Measurements from ENCODE around the gene HAGH. TPM values are rescaled to one million over a fixed set of nuclear protein-coding genes. Genes with fewer than 3 reads are reported as not detected.

HAGH gene
- total RNA-seq, 2 donors from 2014 or later, result 39.5 to 47.5 TPM

- H3K4me3 Mint-ChIP-seq, result peak overlapping the region; percentile 96
- no peak for DNase-seq (ENCODE audit: low spot score)
- ATAC-seq, result no peak
- peaks cover 8 to 12% of the 10 kb centered on the region in 2 donors for H3K4me1 Mint-ChIP-seq (ENCODE audit: low read depth in 2 of 2)
- H3K27ac Mint-ChIP-seq, result peak overlapping the region in 1 of 2 donors; percentile 43
- no peaks in the 10 kb centered on the region for H3K27me3 Mint-ChIP-seq
- H3K36me3 Mint-ChIP-seq, result peaks cover 6% of the 10 kb centered on the region
- no peaks in the 10 kb centered on the region for H3K9me3 Mint-ChIP-seq
Measured at GRCh38 chr16:1773703-1774447, 52.8 kb downstream of the HAGH start.

DNA sequence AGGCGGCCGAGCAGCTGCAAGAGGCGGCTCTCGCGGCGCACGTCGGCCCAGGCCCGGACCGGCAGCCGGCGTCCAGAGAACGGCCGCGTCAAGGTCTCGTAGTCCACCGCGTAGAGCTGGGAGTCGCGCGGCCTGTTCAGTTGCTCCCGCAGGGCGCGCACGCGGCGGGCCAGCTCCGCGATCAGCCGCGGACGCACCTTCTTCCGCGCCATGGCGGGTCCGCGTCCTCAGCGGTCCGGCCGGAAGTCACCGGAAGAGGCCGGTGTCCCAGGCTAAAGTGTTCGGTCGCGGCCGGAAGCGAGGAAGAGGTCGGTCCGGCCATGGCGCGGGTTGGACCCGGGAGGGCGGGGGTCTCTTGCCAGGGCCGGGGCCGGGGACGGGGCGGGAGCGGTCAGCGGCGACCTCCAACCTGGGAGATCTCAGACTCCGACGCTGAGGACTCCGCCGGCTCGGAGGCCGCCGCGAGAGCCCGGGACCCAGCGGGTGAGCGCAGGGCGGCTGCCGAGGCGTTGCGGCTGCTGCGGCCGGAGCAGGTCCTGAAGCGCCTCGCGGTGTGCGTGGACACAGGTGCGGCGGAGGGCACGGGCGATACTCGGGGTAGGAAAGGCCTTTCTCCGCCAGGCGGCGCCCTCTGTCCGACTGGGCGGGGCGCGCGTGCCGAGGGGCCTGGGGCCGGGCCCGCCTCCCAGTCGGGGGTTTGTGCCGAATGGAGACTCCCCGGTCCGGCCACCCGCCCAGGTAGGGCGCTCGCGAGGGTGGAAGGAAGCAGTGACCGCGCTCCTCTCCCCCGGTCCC lies 53.5 kb downstream of the HAGH start, which contains the start of gene MRPS34:
Gene MRPS34 (minus strand): TSS at position 227 of the 795 bp plus-strand sequence. CDS start 15 bp downstream, at position 212.
- H3K27me3 Mint-ChIP-seq, result no peaks in the 10 kb centered on the region
- no peaks in the 10 kb centered on the region for H3K9me3 Mint-ChIP-seq
- DNase-seq (ENCODE audit: low spot score), result peak; percentile 87
- ATAC-seq, result peak; percentile 78 to 84
- H3K4me3 Mint-ChIP-seq, result peak within 1 kb of the TSS; percentile 96
- peaks cover 8 to 12% of the 10 kb centered on the region in 2 donors for H3K4me1 Mint-ChIP-seq (ENCODE audit: low read depth in 2 of 2)
- peaks cover 6% of the 10 kb centered on the region for H3K36me3 Mint-ChIP-seq
- H3K27ac Mint-ChIP-seq, result peak within 1 kb of the TSS; percentile 94 to 95

DNA sequence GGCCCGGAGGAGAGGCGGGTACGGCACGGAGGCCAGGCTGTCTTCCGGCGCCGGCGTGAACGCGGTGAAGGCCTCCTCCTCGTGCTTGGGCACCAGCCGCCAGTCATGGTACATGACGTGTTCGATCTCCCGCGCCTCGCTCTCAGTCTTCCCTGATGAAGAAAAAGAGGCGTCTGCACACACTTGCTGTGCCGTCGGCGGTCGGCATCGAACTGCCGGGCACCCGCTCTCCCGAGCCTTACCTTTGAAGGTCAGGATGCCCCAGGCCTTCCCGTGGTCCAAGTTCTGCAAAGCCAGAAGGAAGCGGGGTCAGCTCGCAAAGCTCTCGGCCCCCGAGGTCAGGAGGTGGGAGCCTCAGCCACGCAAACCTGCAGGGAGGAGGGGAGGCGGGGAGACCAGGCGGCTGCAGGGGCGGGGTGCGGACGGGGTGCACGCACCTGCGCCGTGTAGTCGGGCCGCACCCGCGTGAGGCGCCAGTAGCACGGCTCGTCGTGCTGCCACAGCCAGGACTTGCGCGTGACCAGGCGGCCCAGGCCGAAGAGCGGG lies 54.2 kb downstream of the HAGH start, which contains the start of gene EME2:
Gene EME2 (plus strand): TSS at position 449 of the 546 bp plus-strand sequence. CDS start 418 bp downstream, outside the sequence.
- DNase-seq (ENCODE audit: low spot score), result no peak
- H3K27ac Mint-ChIP-seq, result peak within 1 kb of the TSS; percentile 94 to 95
- H3K36me3 Mint-ChIP-seq, result peaks cover 6% of the 10 kb centered on the region
- H3K9me3 Mint-ChIP-seq, result no peaks in the 10 kb centered on the region
- peak; percentile 5 to 37 for ATAC-seq
- H3K27me3 Mint-ChIP-seq, result no peaks in the 10 kb centered on the region
- peak within 1 kb of the TSS; percentile 96 for H3K4me3 Mint-ChIP-seq
- H3K4me1 Mint-ChIP-seq (ENCODE audit: low read depth in 2 of 2), result peaks cover 11 to 12% of the 10 kb centered on the region in 2 donors

DNA sequence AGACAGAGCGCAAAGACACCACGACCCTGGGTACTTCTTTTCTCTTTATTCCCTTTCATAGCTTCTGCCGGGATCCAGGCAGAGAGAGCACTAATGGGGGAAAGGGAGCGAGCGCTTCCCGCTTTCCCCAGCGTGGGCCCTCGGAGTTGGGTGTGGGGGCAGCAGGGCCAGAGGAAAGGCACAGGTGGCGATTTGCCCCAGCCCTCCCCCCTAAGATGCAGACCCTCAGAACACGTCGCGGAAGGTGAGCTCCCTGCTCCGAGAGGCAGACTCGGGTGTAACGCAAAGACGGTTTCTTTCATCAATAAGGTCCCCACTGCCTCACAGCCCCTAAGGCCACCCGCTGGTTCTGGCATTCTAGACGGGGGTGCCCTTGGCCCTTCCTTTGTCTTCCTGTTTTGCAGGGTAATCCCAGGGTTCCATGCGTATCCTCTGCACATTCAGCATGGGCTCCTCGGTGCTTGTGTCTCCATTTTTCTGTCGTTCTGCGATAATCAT lies 54.7 kb downstream of the HAGH start:
- Mint-ChIP-seq H3K27ac (peak overlapping the region; percentile 94 to 95), H3K27me3 (no peaks in the 10 kb centered on the region), H3K36me3 (peaks cover 6% of the 10 kb centered on the region), H3K9me3 (no peaks in the 10 kb centered on the region), H3K4me1 (ENCODE audit: low read depth in 2 of 2) (peaks cover 11 to 12% of the 10 kb centered on the region in 2 donors), H3K4me3 (peak overlapping the region; percentile 96)
- ATAC-seq (no peak), DNase-seq (ENCODE audit: low spot score) (no peak)

GRCh38 chr16:1771188-1771863 lies 55.3 kb downstream of the HAGH start, which contains the start of gene NME3:
NME3 (minus strand) TSS chr16:1771543; CDS start chr16:1771534, 9 bp downstream.
- H3K4me1 Mint-ChIP-seq (ENCODE audit: low read depth in 2 of 2), result peaks cover 11 to 12% of the 10 kb centered on the region in 2 donors

DNA sequence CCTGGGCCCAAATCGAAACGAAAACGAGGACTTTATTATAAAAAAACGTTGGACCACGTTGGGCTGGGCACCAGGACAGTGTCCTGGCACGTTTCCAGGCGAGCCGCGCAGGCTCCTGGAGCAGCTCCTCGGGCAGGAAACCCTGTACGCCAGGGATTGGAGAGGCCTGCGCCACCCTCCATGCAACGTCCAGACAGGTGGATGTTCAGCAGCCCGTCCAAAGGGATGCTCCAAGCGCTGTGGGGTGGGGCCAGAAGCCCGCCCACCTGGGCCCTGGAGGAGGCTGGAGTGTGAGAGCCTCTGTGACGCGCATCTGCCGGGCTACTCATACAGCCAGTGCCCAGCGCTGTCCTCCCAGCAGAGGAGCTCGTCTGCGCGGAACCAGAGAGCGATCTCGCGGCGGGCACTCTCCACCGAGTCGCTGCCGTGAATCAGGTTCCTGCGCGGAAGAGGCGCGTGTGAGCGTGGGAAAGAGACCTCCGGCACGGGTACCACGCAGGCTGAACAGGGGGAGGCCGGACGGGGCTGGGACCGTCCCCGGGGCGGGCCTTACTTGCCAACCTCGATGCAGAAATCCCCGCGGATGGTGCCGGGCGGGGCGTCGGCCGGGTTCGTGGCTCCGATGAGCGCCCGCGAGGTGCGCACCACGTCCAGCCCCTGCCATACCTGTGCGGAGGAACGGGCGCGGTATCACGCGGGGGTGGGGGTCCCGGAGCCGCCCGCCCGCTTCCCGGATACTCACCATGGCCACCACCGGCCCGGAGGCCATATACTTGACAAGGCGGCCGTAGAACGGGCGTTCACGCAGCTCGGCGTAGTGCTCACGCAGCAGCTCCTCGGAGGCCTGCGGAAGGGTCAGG lies 56.1 kb downstream of the HAGH start:
- H3K27me3 Mint-ChIP-seq, result no peaks in the 10 kb centered on the region
- peak overlapping the region in 1 of 2 donors; percentile 50 for H3K27ac Mint-ChIP-seq
- peaks cover 6% of the 10 kb centered on the region for H3K36me3 Mint-ChIP-seq
- peak overlapping the region; percentile 96 for H3K4me3 Mint-ChIP-seq
- ATAC-seq (peak; percentile 41 to 64), DNase-seq (ENCODE audit: low spot score) (peak; percentile 83)
- H3K4me1 Mint-ChIP-seq (ENCODE audit: low read depth in 2 of 2), result peaks cover 11 to 12% of the 10 kb centered on the region in 2 donors
- H3K9me3 Mint-ChIP-seq, result no peaks in the 10 kb centered on the region

More at GRCh38 chr16:1771188-1771863, 55.3 kb downstream of the HAGH start, which contains the start of gene NME3:
- ATAC-seq (peak; percentile 70 to 74), DNase-seq (ENCODE audit: low spot score) (peak; percentile 86)
- H3K36me3 Mint-ChIP-seq, result peaks cover 6% of the 10 kb centered on the region
- H3K4me3 Mint-ChIP-seq, result peak within 1 kb of the TSS; percentile 96
- no peaks in the 10 kb centered on the region for H3K9me3 Mint-ChIP-seq
- H3K27ac Mint-ChIP-seq, result peak within 1 kb of the TSS; percentile 94 to 95
- H3K27me3 Mint-ChIP-seq, result no peaks in the 10 kb centered on the region

GRCh38 chr16:1769402-1770300 lies 57.0 kb downstream of the HAGH start:
- H3K27me3 Mint-ChIP-seq, result no peaks in the 10 kb centered on the region
- DNase-seq (ENCODE audit: low spot score) (no peak), ATAC-seq (no peak)
- peak overlapping the region in 1 of 2 donors; percentile 50 for H3K27ac Mint-ChIP-seq
- peaks cover 6% of the 10 kb centered on the region for H3K36me3 Mint-ChIP-seq
- peak overlapping the region; percentile 96 for H3K4me3 Mint-ChIP-seq
- H3K4me1 Mint-ChIP-seq (ENCODE audit: low read depth in 2 of 2), result peaks cover 11 to 12% of the 10 kb centered on the region in 2 donors
- H3K9me3 Mint-ChIP-seq, result no peaks in the 10 kb centered on the region

- ATAC-seq (no peak), DNase-seq (ENCODE audit: low spot score) (no peak)
- no peaks in the 10 kb centered on the region for H3K27me3 Mint-ChIP-seq
- H3K4me3 Mint-ChIP-seq, result no peak overlapping the region
- H3K9me3 Mint-ChIP-seq, result no peaks in the 10 kb centered on the region
- H3K27ac Mint-ChIP-seq, result no peak overlapping the region
- H3K36me3 Mint-ChIP-seq, result peaks cover 6% of the 10 kb centered on the region
- peaks cover 11 to 12% of the 10 kb centered on the region in 2 donors for H3K4me1 Mint-ChIP-seq (ENCODE audit: low read depth in 2 of 2)
Measured at GRCh38 chr16:1768767-1769401, 57.7 kb downstream of the HAGH start.

DNA sequence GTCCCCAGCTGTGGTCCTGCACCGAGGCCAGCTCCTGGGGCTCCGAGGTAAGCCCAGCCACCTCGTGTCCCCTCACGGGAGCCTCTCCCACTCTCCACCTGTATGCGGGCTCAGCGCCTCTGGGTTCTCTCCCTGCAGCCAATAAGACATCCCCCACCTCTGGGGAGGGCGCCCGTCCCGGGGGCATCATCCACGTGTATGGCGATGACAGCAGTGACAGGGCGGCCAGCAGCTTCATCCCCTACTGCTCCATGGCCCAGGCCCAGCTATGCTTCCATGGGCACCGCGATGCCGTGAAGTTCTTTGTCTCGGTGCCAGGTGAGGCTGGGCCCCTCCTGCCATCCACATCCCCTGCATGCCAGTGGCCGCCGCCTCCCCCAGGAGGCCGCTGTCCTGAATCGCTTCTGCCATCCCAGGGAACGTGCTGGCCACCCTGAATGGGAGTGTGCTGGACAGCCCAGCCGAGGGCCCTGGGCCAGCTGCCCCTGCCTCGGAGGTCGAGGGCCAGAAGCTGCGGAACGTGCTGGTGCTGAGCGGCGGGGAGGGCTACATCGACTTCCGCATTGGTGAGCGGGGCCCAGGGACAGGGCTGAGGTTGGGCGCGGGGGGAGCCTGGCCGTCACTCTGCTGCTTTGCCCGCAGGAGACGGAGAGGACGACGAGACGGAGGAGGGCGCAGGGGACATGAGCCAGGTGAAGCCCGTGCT lies 58.4 kb downstream of the HAGH start:
- Mint-ChIP-seq H3K9me3 (no peaks in the 10 kb centered on the region), H3K27me3 (no peaks in the 10 kb centered on the region), H3K4me1 (ENCODE audit: low read depth in 2 of 2) (peaks cover 11 to 12% of the 10 kb centered on the region in 2 donors), H3K4me3 (no peak overlapping the region), H3K36me3 (peaks cover 6% of the 10 kb centered on the region), H3K27ac (no peak overlapping the region)
- no peak for ATAC-seq
- no peak for DNase-seq (ENCODE audit: low spot score)

DNA sequence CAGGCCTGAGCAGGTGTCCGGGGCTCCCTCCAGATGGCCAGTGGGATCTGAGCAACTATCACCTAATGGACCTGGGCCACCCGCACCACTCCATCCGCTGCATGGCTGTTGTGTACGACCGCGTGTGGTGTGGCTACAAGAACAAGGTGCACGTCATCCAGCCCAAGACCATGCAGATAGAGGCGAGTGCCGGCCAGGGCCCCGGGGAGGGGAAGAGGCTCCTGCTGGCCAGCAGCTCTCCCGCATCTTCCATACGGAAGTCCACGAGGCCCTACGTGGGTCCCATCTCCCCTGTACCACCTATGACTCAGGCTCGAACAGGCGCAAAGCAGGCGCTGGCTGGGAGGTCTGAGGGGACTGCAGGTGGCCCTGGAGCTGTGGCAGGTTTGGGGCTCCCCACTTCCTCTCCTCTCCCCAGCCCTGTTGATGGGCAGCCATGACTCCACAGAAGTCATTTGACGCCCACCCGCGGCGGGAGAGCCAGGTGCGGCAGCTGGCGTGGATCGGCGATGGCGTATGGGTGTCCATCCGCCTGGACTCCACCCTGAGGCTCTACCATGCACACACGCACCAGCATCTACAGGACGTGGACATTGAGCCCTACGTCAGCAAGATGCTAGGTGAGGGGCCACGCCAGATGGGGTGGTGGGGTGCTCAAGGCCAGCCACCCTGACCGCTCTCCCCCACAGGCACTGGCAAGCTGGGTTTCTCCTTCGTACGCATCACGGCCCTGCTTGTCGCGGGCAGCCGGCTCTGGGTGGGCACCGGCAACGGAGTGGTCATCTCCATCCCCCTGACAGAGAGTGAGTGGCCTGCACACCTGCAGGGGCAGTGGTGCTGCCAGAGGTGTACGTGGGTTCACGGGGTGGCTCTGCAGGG lies 59.3 kb downstream of the HAGH start:
- Mint-ChIP-seq H3K9me3 (no peaks in the 10 kb centered on the region), H3K27me3 (no peaks in the 10 kb centered on the region), H3K36me3 (peaks cover 5% of the 10 kb centered on the region), H3K27ac (no peak overlapping the region), H3K4me1 (ENCODE audit: low read depth in 2 of 2) (peaks cover 10 to 11% of the 10 kb centered on the region in 2 donors), H3K4me3 (no peak overlapping the region)
- ATAC-seq, result no peak
- DNase-seq (ENCODE audit: low spot score), result no peak
